Erythroblast (primary cell): ENCODE measurements around the gene CXCR3.

Experiments
- GATA1 ChIP-seq: IDR thresholded peaks from 2 replicates; pipeline ENCODE4 v1.6.1; 2011; ENCODE audit warnings: low read depth, mild to moderate bottlenecking, control low read depth, low read length, moderate library complexity
- POLR2A ChIP-seq: IDR thresholded peaks from 2 replicates; pipeline ENCODE4 v1.6.1; 2011; ENCODE audit warnings: mild to moderate bottlenecking, low read length

- TF ChIP-seq POLR2A: no peak
- TF ChIP-seq GATA1: no peak
These were observed 46.7 kb upstream of the CXCR3 start for GRCh38 chrX:71664889-71665491.
